ENCODE measurements around the gene DPP9. TPM values are rescaled to one million over a fixed set of nuclear protein-coding genes. Genes with fewer than 3 reads are reported as not detected.
"Not testable (repeated sequence)": the region's sequence is repeated elsewhere in the genome, so short reads cannot be mapped to it uniquely, and the experiment has no call there.

DPP9 gene
- total RNA-seq, 2 donors from 2014 or later = 36.2 to 50.4 TPM

- H3K4me1 ChIP-seq = peaks cover 0 to 11% of the 10 kb centered on the region in 2 donors
- no peak for DNase-seq (ENCODE audit: low spot score)
- TF ChIP-seq CTCF (IDR thresholded peaks at IDR 0.05) = no peak
- no peaks in the 10 kb centered on the region for H3K27me3 ChIP-seq
- H3K27ac ChIP-seq = no peak overlapping the region
- H3K36me3 ChIP-seq = no peaks in the 10 kb centered on the region
- no peak overlapping the region for H3K4me3 ChIP-seq
- no peaks in the 10 kb centered on the region for H3K9me3 ChIP-seq
Measured at GRCh38 chr19:4755459-4755858, 31.8 kb upstream of the DPP9 start.

GRCh38 chr19:4754248-4754647 lies 30.6 kb upstream of the DPP9 start:
- Histone ChIP-seq H3K4me1 (peaks cover 0 to under 1% of the 10 kb centered on the region in 2 donors), H3K4me3 (no peak overlapping the region)
- no peak for TF ChIP-seq CTCF (IDR thresholded peaks at IDR 0.05)

GRCh38 chr19:4749870-4750590 lies 26.4 kb upstream of the DPP9 start:
- Histone ChIP-seq H3K27ac (no peak overlapping the region), H3K4me3 (no peak overlapping the region)

More at GRCh38 chr19:4754248-4754647, 30.6 kb upstream of the DPP9 start:
- Histone ChIP-seq H3K9me3 (no peaks in the 10 kb centered on the region), H3K27ac (no peak overlapping the region), H3K36me3 (no peaks in the 10 kb centered on the region), H3K27me3 (no peaks in the 10 kb centered on the region)
- DNase-seq (ENCODE audit: low spot score) = no peak

GRCh38 chr19:4748589-4748988 lies 24.9 kb upstream of the DPP9 start:
- H3K27ac ChIP-seq = no peak overlapping the region
- TF ChIP-seq CTCF (IDR thresholded peaks at IDR 0.05) = no peak
- H3K4me3 ChIP-seq = no peak overlapping the region
- H3K9me3 ChIP-seq = no peaks in the 10 kb centered on the region
- peaks cover 0 to 13% of the 10 kb centered on the region in 2 donors for H3K4me1 ChIP-seq
- H3K27me3 ChIP-seq = no peaks in the 10 kb centered on the region
- H3K36me3 ChIP-seq = no peaks in the 10 kb centered on the region
- DNase-seq (ENCODE audit: low spot score) = no peak

More at GRCh38 chr19:4749870-4750590, 26.4 kb upstream of the DPP9 start:
- H3K36me3 ChIP-seq = no peaks in the 10 kb centered on the region
- no peaks in the 10 kb centered on the region for H3K27me3 ChIP-seq
- H3K9me3 ChIP-seq = no peaks in the 10 kb centered on the region
- no peak for TF ChIP-seq CTCF (IDR thresholded peaks at IDR 0.05)
- no peak for DNase-seq (ENCODE audit: low spot score)
- peaks cover 0 to 5% of the 10 kb centered on the region in 2 donors for H3K4me1 ChIP-seq

GRCh38 chr19:4748185-4748584 lies 24.5 kb upstream of the DPP9 start:
- peaks cover 0 to 13% of the 10 kb centered on the region in 2 donors for H3K4me1 ChIP-seq
- H3K27me3 ChIP-seq = no peaks in the 10 kb centered on the region
- no peaks in the 10 kb centered on the region for H3K36me3 ChIP-seq
- H3K9me3 ChIP-seq = no peaks in the 10 kb centered on the region
- H3K4me3 ChIP-seq = no peak overlapping the region
- no peak for DNase-seq (ENCODE audit: low spot score)
- no peak for TF ChIP-seq CTCF (IDR thresholded peaks at IDR 0.05)
- H3K27ac ChIP-seq = no peak overlapping the region

- no peak for TF ChIP-seq CTCF (IDR thresholded peaks at IDR 0.05)
- no peak overlapping the region for H3K27ac ChIP-seq
- no peaks in the 10 kb centered on the region for H3K27me3 ChIP-seq
- DNase-seq (ENCODE audit: low spot score) = no peak
- H3K4me1 ChIP-seq = peaks cover 0 to 19% of the 10 kb centered on the region in 2 donors
- no peak overlapping the region for H3K4me3 ChIP-seq
- H3K36me3 ChIP-seq = no peaks in the 10 kb centered on the region
- H3K9me3 ChIP-seq = no peaks in the 10 kb centered on the region
Measured at GRCh38 chr19:4745986-4746385, 22.3 kb upstream of the DPP9 start.

- not testable (repeated sequence) for H3K36me3 ChIP-seq; DNase-seq (ENCODE audit: low spot score); H3K9me3 ChIP-seq; H3K27me3 ChIP-seq; H3K27ac ChIP-seq; H3K4me3 ChIP-seq
- peaks cover 0 to 19% of the 10 kb centered on the region in 2 donors for H3K4me1 ChIP-seq
Measured at GRCh38 chr19:4745175-4745574, 21.5 kb upstream of the DPP9 start.

Data from right atrium auricular region (tissue), 2 donors.